RPMI8226 (cell line): ENCODE data around the gene WWC2.
"Not testable (repeated sequence)": the region's sequence is repeated elsewhere in the genome, so short reads cannot be mapped to it uniquely, and the experiment has no call there.

Source experiments
- DNase-seq: peaks from one replicate; pipeline ENCODE4 v3.0.0-alpha.2; 2015

WWC2 gene

GRCh38 chr4:183101956-183102480, 3.0 kb downstream of the WWC2 start:
- no peak for DNase-seq

GRCh38 chr4:183105092-183105491, 6.0 kb downstream of the WWC2 start:
- no peak for DNase-seq

GRCh38 chr4:183106839-183107238, 7.8 kb downstream of the WWC2 start:
- no peak for DNase-seq

GRCh38 chr4:183107891-183108459, 8.9 kb downstream of the WWC2 start:
- DNase-seq, result no peak

GRCh38 chr4:183110244-183110643, 11.2 kb downstream of the WWC2 start:
- DNase-seq, result no peak

- no peak for DNase-seq
These were observed 12.4 kb downstream of the WWC2 start for GRCh38 chr4:183111452-183111885.

GRCh38 chr4:183118141-183118540, 19.1 kb downstream of the WWC2 start:
- no peak for DNase-seq

GRCh38 chr4:183118585-183118984, 19.5 kb downstream of the WWC2 start:
- DNase-seq, result no peak

GRCh38 chr4:183121660-183122059, 22.6 kb downstream of the WWC2 start:
- DNase-seq, result not testable (repeated sequence)

- no peak for DNase-seq
These were observed 25.2 kb downstream of the WWC2 start for GRCh38 chr4:183124228-183124627.

- no peak for DNase-seq
These were observed 25.8 kb downstream of the WWC2 start for GRCh38 chr4:183124865-183125264.

GRCh38 chr4:183129125-183129524, 30.1 kb downstream of the WWC2 start:
- no peak for DNase-seq

GRCh38 chr4:183129675-183130074, 30.6 kb downstream of the WWC2 start:
- no peak for DNase-seq

- DNase-seq, result no peak
These were observed 31.5 kb downstream of the WWC2 start for GRCh38 chr4:183130328-183131155.

- no peak for DNase-seq
These were observed 33.0 kb downstream of the WWC2 start for GRCh38 chr4:183132081-183132480.

- no peak for DNase-seq
These were observed 33.8 kb downstream of the WWC2 start for GRCh38 chr4:183132865-183133264.

GRCh38 chr4:183136855-183137254, 37.8 kb downstream of the WWC2 start:
- DNase-seq, result no peak

- DNase-seq, result no peak
These were observed 40.1 kb downstream of the WWC2 start for GRCh38 chr4:183139058-183139750.

GRCh38 chr4:183139972-183140570, 41.0 kb downstream of the WWC2 start:
- no peak for DNase-seq

GRCh38 chr4:183140911-183141320, 41.9 kb downstream of the WWC2 start:
- no peak for DNase-seq

GRCh38 chr4:183141997-183142396, 42.9 kb downstream of the WWC2 start:
- DNase-seq, result no peak

GRCh38 chr4:183142571-183143550, 43.8 kb downstream of the WWC2 start:
- DNase-seq, result no peak
